K562 (cell line): ENCODE data around the gene EFHC1. TPM values are rescaled to one million over a fixed set of nuclear protein-coding genes. Genes with fewer than 3 reads are reported as not detected.
A peak's percentile ranks its signal among the peaks of the same experiment; 100 is the strongest.

Experiments
- CREBBP ChIP-seq: IDR thresholded peaks from one replicate; pipeline ENCODE4 v1.6.1; 2012; ENCODE audit warnings: low read depth, mild to moderate bottlenecking, control low read depth, inconsistent platforms, low read length
- HDAC1 ChIP-seq, 2 experiments: fragments of 450-650 bp; IDR thresholded peaks; 2 replicates each; pipeline ENCODE4 v1.6.1; 2016 to 2017; ENCODE audit warnings: inconsistent platforms in 1 of 2, mild to moderate bottlenecking in 1 of 2, moderate library complexity in 1 of 2
- JUND ChIP-seq, 2 experiments: IDR thresholded peaks; 2 replicates in 1 of 2; 3 replicates in 1 of 2; pipeline ENCODE4 v1.6.1; 2011; ENCODE audit warnings: borderline replicate concordance in 2 of 2, low read depth in 2 of 2, low read length in 2 of 2, improper control_type of control experiment in 1 of 2, missing biosample characterization in 1 of 2, missing genetic modification characterization in 1 of 2, missing genetic modification reagents in 1 of 2
- MAZ ChIP-seq, 2 experiments: fragments of 450-650 bp in 1 of 2; sonication (generic) in 1 of 2; formaldehyde crosslinking; IDR thresholded peaks in 1 of 2; conservative IDR thresholded peaks in 1 of 2; 2 replicates each; pipeline versions ENCODE4 v1.4.0 to v1.5.0; 2020; ENCODE audit warnings: mild to moderate bottlenecking in 1 of 2, missing genetic modification reagents in 1 of 2
- MEIS2 ChIP-seq: fragments of 450-650 bp; IDR thresholded peaks from 2 replicates; pipeline ENCODE4 v1.6.1; 2014; ENCODE audit warnings: mild to moderate bottlenecking; ENCODE audit not compliant: partially characterized antibody
- NFE2L1 ChIP-seq: fragments of 450-650 bp; IDR thresholded peaks from 2 replicates; pipeline ENCODE4 v1.6.1; 2016; ENCODE audit warnings: missing genetic modification characterization, low read depth, mild to moderate bottlenecking, missing compliant biosample characterization, moderate library complexity, borderline replicate concordance
- PYGO2 ChIP-seq: fragments of 450-650 bp; IDR thresholded peaks from 2 replicates; pipeline ENCODE4 v1.6.1; 2016; ENCODE audit warnings: mild to moderate bottlenecking, missing genetic modification characterization, moderate library complexity, missing compliant biosample characterization
- SIX5 ChIP-seq, 2 experiments: IDR thresholded peaks; 2 replicates each; pipeline ENCODE4 v1.6.1; 2011; ENCODE audit warnings: low read length in 2 of 2, borderline replicate concordance in 1 of 2, low read depth in 1 of 2, mild to moderate bottlenecking in 1 of 2, moderate library complexity in 1 of 2; ENCODE audit not compliant: insufficient read depth in 1 of 2
- SMARCC2 ChIP-seq: fragments of 450-650 bp; IDR thresholded peaks from 2 replicates; pipeline ENCODE4 v1.6.1; 2017; ENCODE audit warnings: antibody characterized with exemption, moderate library complexity, mild to moderate bottlenecking, low read depth
- polyA plus RNA-seq, 8 experiments: library from polyadenylated mRNA; depleted of rRNA in 4 of 8; stranded (reverse) in 5 of 8; unstranded in 3 of 8; fragments of >200 nt; fragmentation: Nextera tagmentation in 2 of 8; fragmentation: Illumina TruSeq in 1 of 8; extraction: Ambion mirVana in 2 of 8; extraction: Trizol in 1 of 8; gene quantifications; 2 replicates each; pipeline versions ENCODE4 v1.2.1 to v1.2.3, GENCODE V29; 2011 to 2014; ENCODE audit warnings: inconsistent platforms in 1 of 8, missing spikeins in 1 of 8
- total RNA-seq, 7 experiments: library from RNA; depleted of rRNA in 6 of 7; stranded (reverse); fragments of >200 nt in 6 of 7; fragmentation: Illumina TruSeq in 2 of 7; extraction: Trizol in 2 of 7; gene quantifications; 2 replicates each; pipeline versions ENCODE4 v1.2.1 to v1.2.3, GENCODE V29; 2011 to 2021; ENCODE audit warnings: low replicate concordance in 1 of 7
- TF ChIP-seq, protein P1 (sequence below): fragments of 150-350 bp; IDR thresholded peaks from 2 replicates; pipeline ENCODE4 v1.6.1; 2014; ENCODE audit warnings: low read depth, mild to moderate bottlenecking, low read length, borderline replicate concordance
- TF ChIP-seq, protein P2 (sequence below), 2 experiments: fragments of 450-650 bp; conservative IDR thresholded peaks; 2 replicates each; pipeline ENCODE4 v1.6.1; 2017; ENCODE audit warnings: mild to moderate bottlenecking in 2 of 2, moderate library complexity in 2 of 2
- TF ChIP-seq, protein P3 (sequence below): fragments of 250-450 bp; sonication (Bioruptor Pico); IDR thresholded peaks from 2 replicates; pipeline ENCODE4 v1.9.0; 2021; ENCODE audit warnings: mild to moderate bottlenecking
- TF ChIP-seq, protein P4 (sequence below): sonication (generic); formaldehyde crosslinking; IDR thresholded peaks from 2 replicates; pipeline ENCODE4 v1.8.1; 2023; ENCODE audit warnings: missing genetic modification reagents, mild to moderate bottlenecking, borderline replicate concordance

Gene EFHC1
- total and polyA plus RNA-seq, 9 of the 15 experiments (the other 6 are each of a cell fraction or from before 2014, with no cell fraction given) = 9.5 to 31.0 (median 14.9) TPM

GRCh38 chr6:52417675-52418111, 2.4 kb upstream of the EFHC1 start (continued):
- TF ChIP-seq, protein P1, sequence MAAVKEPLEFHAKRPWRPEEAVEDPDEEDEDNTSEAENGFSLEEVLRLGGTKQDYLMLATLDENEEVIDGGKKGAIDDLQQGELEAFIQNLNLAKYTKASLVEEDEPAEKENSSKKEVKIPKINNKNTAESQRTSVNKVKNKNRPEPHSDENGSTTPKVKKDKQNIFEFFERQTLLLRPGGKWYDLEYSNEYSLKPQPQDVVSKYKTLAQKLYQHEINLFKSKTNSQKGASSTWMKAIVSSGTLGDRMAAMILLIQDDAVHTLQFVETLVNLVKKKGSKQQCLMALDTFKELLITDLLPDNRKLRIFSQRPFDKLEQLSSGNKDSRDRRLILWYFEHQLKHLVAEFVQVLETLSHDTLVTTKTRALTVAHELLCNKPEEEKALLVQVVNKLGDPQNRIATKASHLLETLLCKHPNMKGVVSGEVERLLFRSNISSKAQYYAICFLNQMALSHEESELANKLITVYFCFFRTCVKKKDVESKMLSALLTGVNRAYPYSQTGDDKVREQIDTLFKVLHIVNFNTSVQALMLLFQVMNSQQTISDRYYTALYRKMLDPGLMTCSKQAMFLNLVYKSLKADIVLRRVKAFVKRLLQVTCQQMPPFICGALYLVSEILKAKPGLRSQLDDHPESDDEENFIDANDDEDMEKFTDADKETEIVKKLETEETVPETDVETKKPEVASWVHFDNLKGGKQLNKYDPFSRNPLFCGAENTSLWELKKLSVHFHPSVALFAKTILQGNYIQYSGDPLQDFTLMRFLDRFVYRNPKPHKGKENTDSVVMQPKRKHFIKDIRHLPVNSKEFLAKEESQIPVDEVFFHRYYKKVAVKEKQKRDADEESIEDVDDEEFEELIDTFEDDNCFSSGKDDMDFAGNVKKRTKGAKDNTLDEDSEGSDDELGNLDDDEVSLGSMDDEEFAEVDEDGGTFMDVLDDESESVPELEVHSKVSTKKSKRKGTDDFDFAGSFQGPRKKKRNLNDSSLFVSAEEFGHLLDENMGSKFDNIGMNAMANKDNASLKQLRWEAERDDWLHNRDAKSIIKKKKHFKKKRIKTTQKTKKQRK = no peak
- peak in 1 of 2 experiments; percentile 59; a peak in 1 of 4 replicates for TF ChIP-seq HDAC1 (IDR thresholded peaks at IDR 0.05)
- TF ChIP-seq SMARCC2 = peak; percentile 57; the same call in 1 of the 2 replicates
- TF ChIP-seq PYGO2 = no peak
- TF ChIP-seq CREBBP = no peak
- TF ChIP-seq SIX5 (IDR thresholded peaks at IDR 0.05; ENCODE audit: borderline replicate concordance in 1 of 2, insufficient read depth in 1 of 2, low read depth in 1 of 2, low read length in 2 of 2) = no peak
- TF ChIP-seq, protein P2, sequence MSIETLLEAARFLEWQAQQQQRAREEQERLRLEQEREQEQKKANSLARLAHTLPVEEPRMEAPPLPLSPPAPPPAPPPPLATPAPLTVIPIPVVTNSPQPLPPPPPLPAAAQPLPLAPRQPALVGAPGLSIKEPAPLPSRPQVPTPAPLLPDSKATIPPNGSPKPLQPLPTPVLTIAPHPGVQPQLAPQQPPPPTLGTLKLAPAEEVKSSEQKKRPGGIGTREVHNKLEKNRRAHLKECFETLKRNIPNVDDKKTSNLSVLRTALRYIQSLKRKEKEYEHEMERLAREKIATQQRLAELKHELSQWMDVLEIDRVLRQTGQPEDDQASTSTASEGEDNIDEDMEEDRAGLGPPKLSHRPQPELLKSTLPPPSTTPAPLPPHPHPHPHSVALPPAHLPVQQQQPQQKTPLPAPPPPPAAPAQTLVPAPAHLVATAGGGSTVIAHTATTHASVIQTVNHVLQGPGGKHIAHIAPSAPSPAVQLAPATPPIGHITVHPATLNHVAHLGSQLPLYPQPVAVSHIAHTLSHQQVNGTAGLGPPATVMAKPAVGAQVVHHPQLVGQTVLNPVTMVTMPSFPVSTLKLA (conservative IDR thresholded peaks at IDR 0.05) = peak in 1 of 2 experiments; percentile 48; a peak in 2 of 4 replicates
- TF ChIP-seq NFE2L1 (tag) = peak; percentile 76
- peak; percentile 85 for TF ChIP-seq JUND (IDR thresholded peaks at IDR 0.05; ENCODE audit: borderline replicate concordance, low read depth, low read length)
- TF ChIP-seq JUND (tag; IDR thresholded peaks at IDR 0.05; ENCODE audit: borderline replicate concordance, low read depth, low read length) = peak; percentile 86; the same call in 2 of the 3 replicates
- no peak for TF ChIP-seq MEIS2
- TF ChIP-seq MAZ (CRISPR knock-in tag; conservative IDR thresholded peaks at IDR 0.05 in 1 of 2, IDR thresholded peaks at IDR 0.05 in 1 of 2) = 0 out of 4 replicates have a peak, but pooled peaks of 1 of the 2 experiments have one; percentile 13
- TF ChIP-seq, protein P3, sequence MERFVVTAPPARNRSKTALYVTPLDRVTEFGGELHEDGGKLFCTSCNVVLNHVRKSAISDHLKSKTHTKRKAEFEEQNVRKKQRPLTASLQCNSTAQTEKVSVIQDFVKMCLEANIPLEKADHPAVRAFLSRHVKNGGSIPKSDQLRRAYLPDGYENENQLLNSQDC (CRISPR knock-in tag) = no peak
- TF ChIP-seq, protein P4, sequence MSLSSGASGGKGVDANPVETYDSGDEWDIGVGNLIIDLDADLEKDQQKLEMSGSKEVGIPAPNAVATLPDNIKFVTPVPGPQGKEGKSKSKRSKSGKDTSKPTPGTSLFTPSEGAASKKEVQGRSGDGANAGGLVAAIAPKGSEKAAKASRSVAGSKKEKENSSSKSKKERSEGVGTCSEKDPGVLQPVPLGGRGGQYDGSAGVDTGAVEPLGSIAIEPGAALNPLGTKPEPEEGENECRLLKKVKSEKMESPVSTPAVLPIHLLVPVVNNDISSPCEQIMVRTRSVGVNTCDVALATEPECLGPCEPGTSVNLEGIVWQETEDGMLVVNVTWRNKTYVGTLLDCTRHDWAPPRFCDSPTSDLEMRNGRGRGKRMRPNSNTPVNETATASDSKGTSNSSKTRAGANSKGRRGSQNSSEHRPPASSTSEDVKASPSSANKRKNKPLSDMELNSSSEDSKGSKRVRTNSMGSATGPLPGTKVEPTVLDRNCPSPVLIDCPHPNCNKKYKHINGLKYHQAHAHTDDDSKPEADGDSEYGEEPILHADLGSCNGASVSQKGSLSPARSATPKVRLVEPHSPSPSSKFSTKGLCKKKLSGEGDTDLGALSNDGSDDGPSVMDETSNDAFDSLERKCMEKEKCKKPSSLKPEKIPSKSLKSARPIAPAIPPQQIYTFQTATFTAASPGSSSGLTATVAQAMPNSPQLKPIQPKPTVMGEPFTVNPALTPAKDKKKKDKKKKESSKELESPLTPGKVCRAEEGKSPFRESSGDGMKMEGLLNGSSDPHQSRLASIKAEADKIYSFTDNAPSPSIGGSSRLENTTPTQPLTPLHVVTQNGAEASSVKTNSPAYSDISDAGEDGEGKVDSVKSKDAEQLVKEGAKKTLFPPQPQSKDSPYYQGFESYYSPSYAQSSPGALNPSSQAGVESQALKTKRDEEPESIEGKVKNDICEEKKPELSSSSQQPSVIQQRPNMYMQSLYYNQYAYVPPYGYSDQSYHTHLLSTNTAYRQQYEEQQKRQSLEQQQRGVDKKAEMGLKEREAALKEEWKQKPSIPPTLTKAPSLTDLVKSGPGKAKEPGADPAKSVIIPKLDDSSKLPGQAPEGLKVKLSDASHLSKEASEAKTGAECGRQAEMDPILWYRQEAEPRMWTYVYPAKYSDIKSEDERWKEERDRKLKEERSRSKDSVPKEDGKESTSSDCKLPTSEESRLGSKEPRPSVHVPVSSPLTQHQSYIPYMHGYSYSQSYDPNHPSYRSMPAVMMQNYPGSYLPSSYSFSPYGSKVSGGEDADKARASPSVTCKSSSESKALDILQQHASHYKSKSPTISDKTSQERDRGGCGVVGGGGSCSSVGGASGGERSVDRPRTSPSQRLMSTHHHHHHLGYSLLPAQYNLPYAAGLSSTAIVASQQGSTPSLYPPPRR = no peak
